HG03095 (cell line): ENCODE measurements around the gene ELFN1.

Experiments
- ATAC-seq: cut with Tn5 transposase; IDR thresholded peaks from one replicate; pipeline ENCODE4 v1.9.1; 2021; ENCODE audit warnings: moderate library complexity; ENCODE audit not compliant: unreplicated experiment

The ELFN1 gene

DNA sequence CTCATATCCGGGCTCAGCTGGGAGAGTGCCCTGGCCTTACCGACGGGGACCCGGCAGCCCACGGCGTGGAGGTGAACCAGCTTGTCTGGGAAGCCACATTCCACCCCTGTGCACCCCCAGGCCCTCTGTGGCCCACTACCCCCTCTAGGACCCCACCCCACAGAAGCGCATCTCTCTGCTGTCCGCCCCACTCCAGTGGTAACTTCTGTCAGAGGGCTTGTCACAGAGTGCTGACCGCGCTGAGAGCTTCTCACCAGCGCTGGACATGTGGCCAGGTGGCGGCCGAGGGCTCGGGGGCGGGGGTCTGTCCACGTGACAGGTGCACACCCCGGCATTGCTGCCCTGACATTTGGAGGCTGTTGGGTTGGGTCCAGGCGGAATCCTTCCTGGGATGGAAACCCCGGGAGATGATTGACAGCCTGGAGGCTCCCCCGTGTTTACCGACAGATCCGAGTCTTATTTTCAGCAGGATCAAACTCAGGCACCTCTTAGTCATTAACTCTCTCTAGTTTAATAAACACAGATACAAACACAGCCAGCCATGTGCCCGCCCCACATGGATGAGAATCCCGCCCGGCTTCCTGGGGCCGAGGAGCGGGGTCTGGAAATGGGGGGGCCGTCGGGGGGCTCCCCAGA lies 5.1 kb downstream of the ELFN1 start:
- no peak for ATAC-seq

DNA sequence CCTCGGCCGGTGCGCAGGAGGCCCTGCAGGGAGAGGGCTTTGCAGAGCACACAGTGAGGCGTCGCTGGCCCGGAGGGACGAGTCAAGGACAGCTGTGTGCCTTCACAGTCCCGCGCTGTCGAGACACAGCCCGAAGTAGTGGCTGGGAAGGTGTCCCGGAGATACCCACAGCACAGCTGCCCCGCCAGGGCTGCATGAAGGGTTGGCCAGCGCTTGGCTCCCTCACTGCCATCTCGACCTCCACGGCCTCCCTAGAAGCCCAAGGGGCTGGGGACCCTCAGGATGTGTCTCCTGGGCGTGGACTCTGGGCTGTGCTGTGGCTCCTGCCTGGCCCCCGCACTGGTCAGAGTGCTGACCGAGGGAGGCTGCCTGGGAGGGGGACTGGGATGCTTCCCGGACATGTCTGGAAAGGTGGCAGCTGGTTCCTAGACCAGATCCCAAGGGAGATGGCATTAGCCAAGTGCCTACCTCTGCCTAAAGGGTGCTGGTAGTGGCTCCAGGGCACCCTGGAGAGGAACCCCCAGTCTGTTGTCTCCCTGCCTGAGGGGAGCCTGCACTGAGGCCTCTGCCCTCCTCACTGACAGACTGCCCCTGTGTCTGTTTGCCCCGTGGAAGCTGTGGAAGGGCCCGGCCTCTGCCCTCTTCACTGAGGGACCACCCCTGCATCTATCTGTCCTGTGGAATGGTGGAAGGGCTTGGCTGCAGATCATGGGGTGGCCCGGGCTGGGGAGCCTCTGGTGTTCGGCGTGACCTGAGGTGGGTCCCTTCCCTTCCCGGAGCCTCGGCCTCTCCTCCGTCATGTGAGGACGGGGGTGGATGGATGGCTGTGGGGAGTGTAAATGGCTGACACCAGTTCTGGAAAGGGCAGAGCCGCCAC lies 5.8 kb downstream of the ELFN1 start:
- no peak for ATAC-seq

DNA sequence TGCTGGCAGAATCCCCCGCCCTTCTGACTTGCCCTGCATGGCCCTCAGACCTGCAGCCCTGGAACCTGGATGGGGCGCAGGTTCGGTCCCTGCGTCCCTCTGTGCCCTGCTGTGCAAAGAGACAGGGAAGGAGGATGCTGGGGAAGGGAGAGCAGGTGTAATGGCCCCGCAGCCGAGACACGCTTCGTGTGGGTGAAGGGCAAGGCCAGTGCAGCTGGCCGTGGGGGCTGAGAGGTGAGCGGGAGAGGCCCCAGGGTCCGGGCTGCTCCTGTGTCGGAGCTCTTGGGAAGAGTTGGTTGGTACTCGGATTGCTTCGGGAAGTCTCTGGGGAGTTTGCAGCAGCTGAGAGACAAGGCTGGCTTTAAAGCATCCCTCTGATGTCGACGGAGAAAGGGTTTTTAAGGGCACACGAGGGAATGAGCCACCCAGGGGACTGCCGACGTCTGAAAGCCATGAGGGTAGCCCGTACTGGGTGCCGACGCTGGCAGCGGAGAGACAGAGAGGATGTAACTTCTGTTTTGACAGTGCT lies 6.5 kb downstream of the ELFN1 start:
- no peak for ATAC-seq

DNA sequence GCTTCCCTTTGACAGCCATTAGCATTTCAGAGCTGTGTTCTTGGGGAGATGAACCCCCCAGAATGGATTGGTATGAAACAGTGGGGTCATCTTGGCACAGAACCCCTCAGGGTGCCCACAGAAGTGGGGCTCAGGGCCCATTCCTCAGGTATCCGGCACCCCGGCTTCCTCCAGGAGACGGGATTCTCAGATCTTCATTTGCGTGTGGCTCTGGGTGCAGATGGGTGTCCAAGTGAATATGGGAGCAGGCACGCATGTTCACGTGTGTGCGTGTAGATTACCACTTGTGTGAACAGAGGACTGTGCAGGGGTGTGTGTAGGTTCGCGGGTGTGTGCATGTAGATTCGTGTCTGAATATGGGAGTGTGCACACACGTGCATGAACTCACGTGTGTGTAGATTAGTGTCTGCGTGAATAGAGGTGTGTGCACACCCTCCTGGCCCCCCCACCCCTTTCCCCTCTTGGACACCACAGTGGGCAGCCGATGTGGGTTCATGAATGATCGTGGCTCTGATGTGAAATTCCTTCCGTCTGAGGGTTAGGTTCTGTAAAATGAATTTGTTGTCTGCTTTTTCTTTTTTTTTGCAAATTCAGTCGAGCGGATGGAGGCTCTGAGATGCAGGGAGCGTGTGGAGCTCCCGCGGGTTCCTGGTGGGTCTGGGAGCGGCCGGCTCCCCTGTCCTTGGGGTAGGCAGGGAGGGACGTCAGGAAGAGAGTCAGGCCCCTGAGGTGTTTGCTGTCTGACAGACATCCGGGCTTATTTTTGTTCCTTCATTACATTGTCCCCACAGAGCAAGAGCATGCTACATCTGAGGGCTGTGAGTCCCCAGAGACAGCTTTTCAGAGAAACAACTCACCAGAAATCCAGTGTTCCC lies 7.4 kb downstream of the ELFN1 start:
- no peak for ATAC-seq

DNA sequence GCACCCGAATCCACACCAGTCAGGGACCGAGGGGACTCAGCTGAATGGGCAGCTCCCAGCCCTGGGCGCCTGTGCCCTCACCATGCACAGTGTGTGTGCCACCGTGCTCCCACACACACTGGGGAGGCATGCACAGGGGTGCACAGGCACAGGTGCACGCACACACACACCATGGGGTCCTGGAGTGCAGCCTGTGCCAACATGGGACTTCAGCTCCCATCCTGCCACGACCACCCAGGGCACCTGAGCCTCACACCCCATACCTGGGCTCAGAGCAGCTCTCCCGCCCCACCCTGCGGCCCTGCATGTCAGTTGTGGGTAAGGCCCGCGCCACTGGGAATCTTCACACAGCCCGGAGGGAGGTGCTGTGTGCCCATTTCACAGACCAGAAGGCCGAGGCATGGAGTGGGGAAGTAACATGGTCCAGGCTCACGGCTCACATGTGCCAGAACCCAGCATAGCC lies 8.0 kb downstream of the ELFN1 start:
- no peak for ATAC-seq

DNA sequence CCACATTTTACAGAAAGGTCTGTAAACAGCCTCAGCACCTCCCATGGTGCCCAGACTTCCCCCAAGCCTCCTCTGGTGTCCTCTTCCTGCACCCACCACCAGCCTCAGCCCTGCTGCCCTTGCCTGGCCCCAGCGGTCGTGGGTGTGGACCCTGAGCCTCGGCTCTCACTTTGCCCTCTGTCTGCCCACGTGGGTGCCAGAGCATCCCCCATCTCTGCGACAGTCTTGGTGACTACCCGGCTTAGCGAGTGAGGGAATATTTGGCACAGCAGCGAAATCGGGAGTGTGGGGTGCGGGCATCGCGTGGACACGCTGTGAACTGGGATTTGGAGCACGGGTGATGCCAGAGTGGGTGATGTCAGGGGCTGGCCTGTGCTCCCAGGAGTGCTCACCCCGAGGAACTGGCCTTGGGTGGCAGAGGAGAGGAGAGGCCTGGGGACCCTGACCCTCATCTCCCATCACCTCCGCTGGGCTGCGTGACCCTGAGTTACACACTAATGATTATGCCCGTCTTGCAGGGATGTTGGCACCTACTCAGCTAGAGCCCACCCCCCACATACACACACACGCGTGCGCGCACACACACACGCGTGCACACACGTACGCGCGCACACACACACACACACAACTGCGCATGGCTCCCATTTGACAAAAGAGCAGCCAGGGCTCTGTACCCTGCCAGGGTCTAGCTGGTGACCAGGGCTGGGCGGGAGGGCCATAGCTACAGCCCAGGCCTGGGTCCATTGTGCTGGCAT lies 8.7 kb downstream of the ELFN1 start:
- no peak for ATAC-seq

DNA sequence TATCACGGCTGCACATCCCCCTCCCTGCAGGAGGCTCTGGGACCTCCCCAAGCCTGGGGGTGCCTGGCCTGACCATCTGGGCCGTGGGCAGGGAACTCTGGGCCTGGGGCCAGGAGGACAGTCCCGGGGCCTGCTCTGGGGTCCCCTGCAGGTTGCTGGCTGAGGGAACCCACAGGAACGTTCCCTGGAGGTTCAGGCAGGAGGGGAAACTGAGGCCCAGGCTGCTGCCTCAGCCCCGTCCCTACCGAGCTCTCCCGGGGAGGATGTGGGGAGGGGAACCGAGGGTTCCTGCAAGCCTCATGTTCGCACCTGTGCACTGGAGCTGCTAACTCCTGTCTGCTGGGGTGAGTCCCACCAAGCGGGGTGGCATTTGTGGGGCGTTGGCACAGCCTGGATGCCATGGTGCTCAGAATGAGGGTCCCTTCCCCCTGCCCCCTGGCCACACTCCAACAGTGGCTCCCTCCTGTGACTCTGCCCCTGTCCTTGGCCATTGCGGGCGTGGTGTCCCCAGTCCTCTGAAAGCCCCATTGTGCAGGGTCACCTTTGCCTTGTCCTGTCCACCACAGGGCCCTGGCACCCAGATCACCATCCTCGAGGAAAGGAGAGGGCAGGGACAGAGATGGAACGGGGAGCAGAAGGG lies 9.4 kb downstream of the ELFN1 start:
- no peak for ATAC-seq

DNA sequence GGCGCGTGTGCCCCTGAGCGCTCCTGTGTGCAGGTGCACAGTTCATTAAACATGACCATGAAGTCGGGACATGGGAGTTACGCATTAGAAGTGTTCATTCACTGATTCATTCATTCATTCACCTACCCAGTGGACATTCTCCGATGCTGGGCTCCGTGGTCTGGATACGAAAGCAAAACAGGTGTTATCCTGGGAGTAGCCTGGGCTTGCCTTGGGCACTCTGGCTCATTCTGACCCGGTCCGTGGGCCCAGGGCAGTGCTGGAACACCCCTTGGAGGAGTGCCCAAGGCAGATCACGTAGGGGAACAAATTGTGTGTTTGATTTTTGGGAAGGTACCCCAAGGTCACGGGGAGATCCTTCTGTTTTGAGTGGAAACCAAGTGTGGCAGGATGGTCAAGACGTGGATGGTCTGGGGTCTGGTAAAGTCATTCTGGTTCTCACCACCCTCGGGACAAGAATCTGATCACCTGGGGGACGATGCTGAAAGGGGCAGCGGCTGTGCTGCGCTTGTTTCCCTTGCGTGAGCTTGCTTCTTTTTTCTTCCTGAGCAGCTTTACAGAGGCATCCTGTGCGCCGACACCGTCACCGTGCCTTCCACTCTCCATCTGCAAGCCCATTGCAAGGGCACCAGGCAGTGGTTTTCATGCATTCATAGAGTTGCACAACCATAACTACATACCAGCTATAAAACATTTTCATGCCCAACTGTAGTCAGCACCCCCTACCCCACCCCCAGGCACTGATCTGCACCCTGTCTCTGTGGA lies 10.1 kb downstream of the ELFN1 start:
- no peak for ATAC-seq

DNA sequence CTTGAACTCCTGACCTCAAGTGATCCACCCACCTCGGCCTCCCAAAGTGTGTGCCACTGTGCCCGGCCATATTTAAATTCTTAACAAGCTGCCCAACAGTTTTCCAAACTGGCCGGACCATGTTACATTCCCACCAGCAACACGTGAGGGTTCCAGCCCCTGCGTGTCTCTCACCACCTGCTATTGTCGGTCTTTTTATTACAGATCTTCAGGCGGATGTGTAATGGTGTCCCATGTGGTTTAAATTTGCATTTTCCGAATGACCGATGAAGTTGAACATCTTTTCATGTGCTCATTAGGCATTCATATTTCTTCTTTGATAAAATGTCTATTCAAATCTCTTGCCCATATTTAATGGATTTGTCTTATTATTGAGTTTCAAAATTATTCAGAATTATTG lies 11.5 kb downstream of the ELFN1 start:
- no peak for ATAC-seq

DNA sequence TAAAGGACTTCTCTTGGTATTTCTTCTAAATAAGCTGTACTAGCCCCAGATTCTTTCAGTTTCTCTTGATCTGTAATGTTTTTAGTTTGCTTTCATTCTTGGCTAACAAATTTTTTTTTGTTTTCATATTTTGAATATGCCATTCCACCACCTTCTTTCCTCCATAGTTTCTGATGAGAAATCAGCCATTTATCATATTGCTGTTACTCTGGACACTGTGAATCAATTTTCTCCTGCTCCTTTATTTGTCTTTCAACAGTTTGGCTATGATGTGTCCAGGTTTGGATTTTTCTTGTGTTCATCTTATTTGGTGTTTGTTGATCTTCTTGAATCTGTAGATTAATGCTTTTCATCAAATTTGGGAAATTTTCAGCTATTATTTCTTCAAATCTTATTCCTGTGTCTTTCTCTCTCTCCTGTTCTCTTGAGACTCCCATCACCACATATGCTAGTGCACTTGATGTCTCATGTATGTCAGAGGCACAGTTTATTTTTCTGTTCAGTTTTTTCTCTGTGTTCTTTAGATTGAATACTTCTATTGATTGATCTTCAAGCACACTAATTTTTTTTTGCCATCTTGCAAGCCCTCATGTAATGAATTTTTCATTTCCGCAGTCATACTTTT lies 15.0 kb downstream of the ELFN1 start:
- ATAC-seq, result no peak

DNA sequence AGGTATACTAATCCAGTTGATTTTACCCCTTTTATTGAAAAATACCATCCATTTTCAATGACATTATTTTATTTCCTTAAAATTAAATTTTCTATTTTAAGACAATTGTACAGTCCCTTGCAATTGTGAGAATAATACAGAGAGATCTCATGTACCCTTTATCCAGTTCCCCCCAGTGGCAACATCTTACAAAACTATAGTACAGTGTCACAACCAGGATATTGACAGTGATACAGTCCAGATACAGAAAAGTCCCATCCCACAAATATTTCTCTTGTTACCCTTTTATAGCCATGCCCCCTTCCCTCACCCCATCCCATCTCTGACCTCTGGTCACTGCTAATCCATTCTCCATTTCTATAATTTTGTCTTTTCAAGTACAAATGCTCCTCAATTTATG lies 18.5 kb downstream of the ELFN1 start:
- ATAC-seq, result no peak

DNA sequence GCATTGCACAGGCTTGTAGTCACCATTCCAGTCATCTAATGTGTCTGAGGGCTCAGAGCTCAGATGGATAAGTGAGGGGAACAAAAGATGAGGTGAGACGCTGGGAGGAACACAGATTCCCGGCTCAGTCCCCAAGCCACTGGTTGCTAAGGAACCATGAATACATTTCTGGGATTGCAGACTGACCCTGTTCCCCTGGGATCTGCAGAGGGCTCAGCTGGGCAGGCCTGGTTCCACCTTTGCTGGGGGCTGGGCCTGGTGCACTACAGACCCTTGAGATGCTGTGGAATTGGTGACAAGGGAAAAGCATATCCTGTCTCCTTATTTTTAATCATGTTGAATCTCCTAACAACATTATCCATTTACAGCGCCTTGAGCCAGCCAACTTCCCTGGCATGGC lies 19.2 kb downstream of the ELFN1 start:
- ATAC-seq, result no peak

DNA sequence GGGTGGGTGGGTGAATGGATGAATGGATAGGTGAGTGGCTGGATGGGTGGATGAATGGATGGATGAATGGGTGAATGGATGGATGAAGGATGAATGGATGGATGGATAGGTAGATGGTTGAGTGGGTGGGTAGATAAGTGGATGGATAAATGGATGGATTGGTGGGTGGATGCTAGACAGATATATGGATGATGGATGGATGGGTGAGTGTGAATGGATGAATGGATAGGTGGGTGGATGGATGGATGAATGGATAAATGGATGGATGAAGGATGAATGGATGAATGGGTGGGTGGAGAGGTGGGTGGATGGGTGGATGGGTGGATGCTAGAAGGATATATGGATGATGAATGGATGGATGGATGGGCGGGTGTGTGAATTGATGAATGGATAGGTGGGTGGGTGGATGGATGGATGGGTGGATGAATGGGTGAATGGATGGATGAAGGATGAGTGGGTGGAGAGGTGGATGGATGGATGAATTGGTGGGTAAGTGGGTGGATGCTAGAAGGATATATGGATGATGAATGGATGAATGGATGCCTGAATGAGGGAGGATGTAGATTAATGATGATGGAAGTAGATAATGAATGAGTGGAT lies 20.4 kb downstream of the ELFN1 start:
- ATAC-seq, result no peak

DNA sequence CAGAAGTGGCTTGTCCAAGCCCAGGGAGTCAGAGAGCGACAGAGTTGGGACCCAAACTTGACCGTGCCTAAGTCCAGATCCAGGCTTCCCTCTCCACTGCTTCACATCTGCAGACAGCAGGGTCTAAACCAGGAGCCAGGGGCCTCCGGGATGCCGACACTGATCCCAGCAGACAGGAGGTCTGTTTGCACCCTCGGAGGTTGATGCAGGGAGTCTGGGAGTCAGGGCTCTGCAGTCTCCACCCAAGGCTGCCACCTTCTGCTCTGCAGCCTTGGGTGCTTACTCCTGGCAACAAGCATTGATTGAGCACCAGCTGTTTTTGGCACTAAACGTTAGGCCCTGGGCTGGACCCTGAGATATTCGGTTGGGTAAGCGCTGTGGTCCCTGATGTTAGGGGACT lies 21.0 kb downstream of the ELFN1 start:
- ATAC-seq, result no peak

DNA sequence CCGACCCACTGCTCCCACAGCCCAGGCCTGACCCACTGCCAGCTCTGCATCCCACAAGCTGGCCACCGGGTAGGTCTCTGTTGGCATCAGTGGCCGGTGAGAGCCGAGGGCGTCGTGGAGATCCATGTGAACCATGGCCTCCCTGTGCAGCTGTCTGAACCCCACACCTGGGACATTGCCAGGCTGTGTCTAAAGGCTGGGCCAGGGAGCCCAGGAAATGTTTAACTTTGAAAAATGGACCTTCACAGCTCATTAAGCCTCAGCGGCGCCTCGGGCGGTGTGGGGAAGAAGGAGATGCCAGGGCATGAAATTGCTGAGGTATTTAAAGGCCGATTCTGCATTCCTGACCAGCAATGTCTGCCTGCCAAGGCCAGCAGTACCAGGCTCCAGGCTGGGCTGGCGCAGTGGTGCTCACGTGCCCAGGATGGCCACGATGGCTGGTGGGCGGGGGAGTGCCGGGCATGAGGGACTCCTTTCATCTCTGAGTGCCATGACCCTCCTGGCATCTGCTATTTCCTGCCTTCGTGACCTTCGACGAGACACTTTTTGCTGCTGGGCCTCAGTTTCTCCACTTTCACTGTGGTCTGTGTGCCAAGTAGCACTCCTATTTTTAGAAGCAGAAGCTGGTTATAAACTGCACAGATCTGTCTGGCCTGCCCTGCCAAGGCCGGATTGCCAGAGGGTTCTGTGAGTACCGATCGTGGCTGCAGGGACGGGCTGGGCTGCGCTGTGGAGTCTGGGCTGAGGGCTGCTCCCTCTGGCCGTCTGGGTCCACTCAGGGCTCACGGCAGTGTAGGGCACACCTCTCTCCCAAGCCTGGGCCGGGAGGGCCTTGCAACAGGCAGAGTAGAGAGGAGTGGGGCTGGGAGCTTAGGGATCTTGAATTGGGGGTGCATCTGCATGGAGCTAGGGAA lies 21.8 kb downstream of the ELFN1 start:
- ATAC-seq, result no peak

DNA sequence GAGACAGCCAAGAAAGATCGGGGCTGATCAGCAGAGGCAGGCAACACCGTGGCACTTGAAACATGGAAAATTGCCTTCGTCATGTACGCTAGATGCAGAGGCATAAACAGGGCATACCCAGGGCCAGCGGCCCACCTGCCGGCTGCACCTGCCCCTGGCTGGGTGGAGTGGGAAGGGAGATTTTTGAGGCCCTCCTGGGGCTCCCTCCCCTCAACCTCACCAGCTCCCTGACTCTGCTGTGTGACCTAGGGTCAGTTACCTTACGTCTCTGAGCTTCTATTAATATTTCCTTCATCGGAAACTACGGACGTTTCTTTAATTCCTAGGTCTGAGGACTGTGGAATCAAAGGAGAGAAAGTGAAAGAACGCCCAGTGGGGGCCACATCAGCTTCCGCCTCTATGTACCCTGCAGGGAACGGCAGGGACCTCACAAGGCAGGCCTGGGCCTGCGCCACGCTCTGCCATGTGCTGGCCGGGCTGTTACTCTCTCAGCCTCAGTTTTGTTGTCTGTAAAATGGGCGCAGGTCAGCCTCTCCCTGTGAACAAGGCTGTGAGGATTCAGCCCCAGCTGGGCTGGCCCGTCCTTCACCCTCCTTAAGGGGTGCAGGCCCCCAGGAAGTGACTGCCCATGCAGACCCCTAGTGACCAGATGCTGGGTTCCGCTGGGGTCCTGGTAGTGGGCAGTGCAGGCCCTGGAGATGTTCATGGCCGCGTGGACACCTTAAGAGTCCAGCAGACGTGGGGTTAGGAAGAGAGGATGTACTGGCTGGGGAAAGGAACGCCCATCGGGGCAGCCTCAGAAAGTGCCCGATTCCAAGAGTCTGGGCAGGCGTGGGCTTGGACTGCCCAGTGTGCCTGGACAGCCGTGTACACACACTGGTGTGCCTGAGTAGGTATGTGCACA lies 22.7 kb downstream of the ELFN1 start:
- ATAC-seq, result no peak
